Thoracic aorta (tissue), 2 donors: ENCODE data around the gene TVP23C. TPM values are rescaled to one million over a fixed set of nuclear protein-coding genes. Genes with fewer than 3 reads are reported as not detected.

Experiments
- ATAC-seq: fragments of 150-250 bp; one replicate; pipeline ENCODE4 v1.8.0; 2017; ENCODE audit warnings: low read depth; ENCODE audit not compliant: insufficient number of reproducible peaks, low FRiP score
- DNase-seq: peaks from one replicate; pipeline ENCODE4 v3.0.0-alpha.2; 2020; ENCODE audit warnings: low spot score
- H3K27ac ChIP-seq, 2 donors: fragments of 200-600 bp; sonication (generic); 1 replicate in 1 of 2; 2 replicates in 1 of 2; pipeline ENCODE4 v1.5.1; 2016; ENCODE audit warnings: mild to moderate bottlenecking in 2 of 2, moderate library complexity in 2 of 2
- H3K27me3 ChIP-seq: fragments of 200-600 bp; sonication (generic); replicated peaks from 2 replicates; pipeline ENCODE4 v1.6.0; 2016; ENCODE audit warnings: mild to moderate bottlenecking; ENCODE audit not compliant: insufficient read depth
- H3K36me3 ChIP-seq: fragments of 200-600 bp; sonication (generic); one replicate; pipeline ENCODE4 v1.5.1; 2016
- H3K4me1 ChIP-seq, 2 donors: fragments of 200-600 bp; sonication (generic); 1 replicate in 1 of 2; 2 replicates in 1 of 2; pipeline versions ENCODE4 v1.5.1 to v1.6.0; 2016; ENCODE audit warnings: low read depth in 2 of 2, mild to moderate bottlenecking in 1 of 2; ENCODE audit not compliant: control insufficient read depth in 1 of 2
- H3K4me3 ChIP-seq: fragments of 200-600 bp; sonication (generic); 2 replicates; pipeline ENCODE4 v1.5.1; 2016; ENCODE audit warnings: mild to moderate bottlenecking
- H3K9me3 ChIP-seq: fragments of 200-600 bp; sonication (generic); 2 replicates; pipeline ENCODE4 v1.5.1; 2016
- total RNA-seq, 2 donors: library from RNA; depleted of rRNA; stranded (reverse); fragments of >200 nt; gene quantifications; one replicate each; pipeline versions ENCODE4 v1.1.0 to v1.2.3, GENCODE V29; 2016
- TF ChIP-seq, protein P1 (sequence below): fragments of 200-600 bp; sonication (generic); IDR thresholded peaks from one replicate; pipeline ENCODE4 v1.5.1; 2019; ENCODE audit warnings: antibody characterized with exemption

The TVP23C gene
- total RNA-seq, 2 donors from 2014 or later, result 27.1 to 52.5 TPM

DNA sequence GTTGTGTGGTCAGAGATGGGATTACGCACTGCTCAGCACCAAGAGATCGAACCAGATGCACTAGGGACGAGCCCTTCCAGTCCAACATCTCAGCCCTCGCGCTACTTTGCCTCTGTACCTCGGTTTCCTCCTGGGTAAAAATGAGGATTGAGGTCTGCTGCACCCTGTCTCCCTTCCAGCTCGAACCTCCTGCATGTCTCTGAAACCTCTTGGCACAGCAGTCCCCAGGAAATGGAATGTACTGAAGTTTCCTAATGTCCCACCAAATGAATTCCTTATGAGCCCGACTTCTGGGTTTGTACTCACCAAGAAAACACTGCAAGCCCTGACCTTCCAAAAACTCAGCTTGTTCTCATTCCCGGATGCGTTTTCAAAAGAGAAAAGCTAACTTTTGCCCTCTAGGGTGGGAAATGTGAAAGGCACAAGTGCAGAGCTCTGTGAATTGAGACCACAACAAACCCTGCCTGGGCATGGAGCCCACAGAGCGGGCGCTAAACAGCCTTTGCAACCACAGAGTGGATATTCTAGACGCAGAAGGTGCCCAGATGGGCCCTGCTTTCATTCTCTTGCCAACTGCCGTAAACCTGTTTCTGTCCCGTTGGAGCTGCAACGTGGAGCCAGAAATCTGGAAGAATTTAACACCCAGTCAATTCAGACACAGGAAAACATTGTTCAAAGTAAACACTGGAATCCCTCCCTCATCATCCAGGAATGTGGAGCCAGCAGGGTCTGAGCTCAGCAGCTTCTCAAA, 106.1 kb downstream of the TVP23C start:
- H3K36me3 ChIP-seq, result no peaks in the 10 kb centered on the region
- TF ChIP-seq, protein P1, sequence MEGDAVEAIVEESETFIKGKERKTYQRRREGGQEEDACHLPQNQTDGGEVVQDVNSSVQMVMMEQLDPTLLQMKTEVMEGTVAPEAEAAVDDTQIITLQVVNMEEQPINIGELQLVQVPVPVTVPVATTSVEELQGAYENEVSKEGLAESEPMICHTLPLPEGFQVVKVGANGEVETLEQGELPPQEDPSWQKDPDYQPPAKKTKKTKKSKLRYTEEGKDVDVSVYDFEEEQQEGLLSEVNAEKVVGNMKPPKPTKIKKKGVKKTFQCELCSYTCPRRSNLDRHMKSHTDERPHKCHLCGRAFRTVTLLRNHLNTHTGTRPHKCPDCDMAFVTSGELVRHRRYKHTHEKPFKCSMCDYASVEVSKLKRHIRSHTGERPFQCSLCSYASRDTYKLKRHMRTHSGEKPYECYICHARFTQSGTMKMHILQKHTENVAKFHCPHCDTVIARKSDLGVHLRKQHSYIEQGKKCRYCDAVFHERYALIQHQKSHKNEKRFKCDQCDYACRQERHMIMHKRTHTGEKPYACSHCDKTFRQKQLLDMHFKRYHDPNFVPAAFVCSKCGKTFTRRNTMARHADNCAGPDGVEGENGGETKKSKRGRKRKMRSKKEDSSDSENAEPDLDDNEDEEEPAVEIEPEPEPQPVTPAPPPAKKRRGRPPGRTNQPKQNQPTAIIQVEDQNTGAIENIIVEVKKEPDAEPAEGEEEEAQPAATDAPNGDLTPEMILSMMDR, result peak; percentile 23
- no peaks in the 10 kb centered on the region for H3K27me3 ChIP-seq
- H3K27ac ChIP-seq, result peak overlapping the region; percentile 71 to 79
- H3K9me3 ChIP-seq, result no peaks in the 10 kb centered on the region
- H3K4me1 ChIP-seq, result peaks cover 10 to 26% of the 10 kb centered on the region in 2 donors
- DNase-seq (no peak), ATAC-seq (peak; percentile 66)
- peak overlapping the region; percentile 53 for H3K4me3 ChIP-seq

DNA sequence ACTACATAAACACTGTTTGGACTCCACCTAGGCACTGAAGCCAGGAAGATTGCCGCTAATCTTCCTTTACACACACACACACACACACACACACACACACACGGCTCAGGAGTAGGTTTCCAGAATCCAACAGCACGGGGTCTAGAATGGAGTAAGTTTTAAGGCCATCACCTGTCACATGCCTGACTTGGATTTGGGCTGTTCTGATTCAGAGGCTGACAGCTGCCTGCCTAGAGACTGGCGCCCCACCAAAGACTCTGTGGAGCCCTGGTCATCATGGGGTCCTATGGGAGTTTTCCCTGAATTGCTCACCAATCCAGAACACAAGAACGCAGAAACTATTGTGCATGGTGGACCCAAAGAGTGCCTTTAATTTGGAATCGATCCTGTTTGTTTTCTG, 106.8 kb downstream of the TVP23C start:
- no peaks in the 10 kb centered on the region for H3K36me3 ChIP-seq
- no peaks in the 10 kb centered on the region for H3K9me3 ChIP-seq
- DNase-seq, result no peak
- peaks cover 10 to 26% of the 10 kb centered on the region in 2 donors for H3K4me1 ChIP-seq
- H3K4me3 ChIP-seq, result peak overlapping the region; percentile 53
- H3K27me3 ChIP-seq, result no peaks in the 10 kb centered on the region
- no peak for ATAC-seq
- H3K27ac ChIP-seq, result peak overlapping the region; percentile 71 to 79
- TF ChIP-seq, protein P1, result no peak

DNA sequence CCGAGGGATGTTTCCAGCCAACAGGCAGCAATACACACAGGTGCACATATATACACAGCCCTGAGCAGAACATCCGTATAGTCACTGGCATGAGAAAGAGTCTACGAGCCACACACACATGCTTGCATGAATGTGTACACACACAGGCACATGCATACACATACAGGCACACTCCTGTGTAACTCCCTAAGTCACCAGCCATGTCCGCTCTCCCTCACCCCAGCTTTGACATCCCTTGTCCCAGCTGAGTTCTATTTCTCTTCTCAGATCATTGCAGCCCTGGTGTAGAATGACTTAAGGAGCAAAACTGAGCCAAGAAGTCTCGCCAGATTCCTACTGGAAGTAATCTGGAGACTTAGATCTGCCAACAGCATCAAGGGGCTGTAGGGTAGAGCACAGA, 108.9 kb downstream of the TVP23C start:
- no peak overlapping the region for H3K27ac ChIP-seq
- H3K36me3 ChIP-seq, result no peaks in the 10 kb centered on the region
- no peak for DNase-seq
- no peak overlapping the region for H3K4me3 ChIP-seq
- peaks cover 10 to 26% of the 10 kb centered on the region in 2 donors for H3K4me1 ChIP-seq
- H3K9me3 ChIP-seq, result no peaks in the 10 kb centered on the region
- TF ChIP-seq, protein P1, result no peak
- ATAC-seq, result no peak
- no peaks in the 10 kb centered on the region for H3K27me3 ChIP-seq

DNA sequence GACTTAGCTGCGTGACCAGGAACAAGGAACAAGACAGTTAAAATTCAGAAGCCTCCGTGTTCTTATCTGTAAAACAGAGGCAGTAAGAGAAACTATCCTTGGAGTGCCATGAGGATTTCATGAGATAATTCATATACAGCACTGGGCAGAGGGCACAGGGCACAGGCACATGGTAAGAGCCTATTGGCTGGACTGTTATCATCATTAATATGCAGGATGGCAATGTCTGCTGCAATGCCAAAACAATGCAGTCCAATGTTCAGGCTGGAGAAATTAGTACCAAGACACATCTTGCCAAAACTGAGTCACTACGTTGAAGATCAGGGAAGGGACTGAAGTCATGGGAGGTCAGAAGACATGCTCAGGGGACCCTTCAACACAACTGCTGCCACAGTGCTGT, 109.5 kb downstream of the TVP23C start:
- no peak for DNase-seq
- no peaks in the 10 kb centered on the region for H3K27me3 ChIP-seq
- H3K4me3 ChIP-seq, result no peak overlapping the region
- ATAC-seq, result no peak
- peaks cover 10 to 26% of the 10 kb centered on the region in 2 donors for H3K4me1 ChIP-seq
- TF ChIP-seq, protein P1, result no peak
- H3K9me3 ChIP-seq, result no peaks in the 10 kb centered on the region
- no peak overlapping the region for H3K27ac ChIP-seq
- no peaks in the 10 kb centered on the region for H3K36me3 ChIP-seq

DNA sequence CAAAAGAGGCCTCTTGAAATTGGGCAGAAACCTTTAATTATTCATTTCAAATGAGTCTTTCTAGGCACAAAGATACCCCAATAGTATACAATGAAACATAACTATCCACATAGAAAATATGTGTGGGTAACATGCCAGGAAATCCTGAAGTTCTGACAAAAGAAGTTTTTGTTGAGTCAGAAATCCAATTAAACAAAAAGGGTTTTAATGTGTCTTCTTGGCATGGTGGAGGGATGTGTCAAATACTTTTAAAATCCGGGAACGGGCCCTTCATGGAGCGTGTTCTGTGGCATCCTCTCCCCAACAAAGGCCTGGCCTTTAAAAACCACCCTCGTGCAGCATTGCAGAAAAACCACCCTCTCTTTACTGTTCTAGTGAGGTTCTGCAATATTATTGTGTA, 110.0 kb downstream of the TVP23C start:
- ATAC-seq (no peak), DNase-seq (no peak)
- H3K4me3 ChIP-seq, result no peak overlapping the region
- no peaks in the 10 kb centered on the region for H3K9me3 ChIP-seq
- no peak overlapping the region for H3K27ac ChIP-seq
- TF ChIP-seq, protein P1, result no peak
- peaks cover 10 to 22% of the 10 kb centered on the region in 2 donors for H3K4me1 ChIP-seq
- H3K27me3 ChIP-seq, result no peaks in the 10 kb centered on the region
- H3K36me3 ChIP-seq, result no peaks in the 10 kb centered on the region
